ENCODE data around the gene ZMYM4.

DNA sequence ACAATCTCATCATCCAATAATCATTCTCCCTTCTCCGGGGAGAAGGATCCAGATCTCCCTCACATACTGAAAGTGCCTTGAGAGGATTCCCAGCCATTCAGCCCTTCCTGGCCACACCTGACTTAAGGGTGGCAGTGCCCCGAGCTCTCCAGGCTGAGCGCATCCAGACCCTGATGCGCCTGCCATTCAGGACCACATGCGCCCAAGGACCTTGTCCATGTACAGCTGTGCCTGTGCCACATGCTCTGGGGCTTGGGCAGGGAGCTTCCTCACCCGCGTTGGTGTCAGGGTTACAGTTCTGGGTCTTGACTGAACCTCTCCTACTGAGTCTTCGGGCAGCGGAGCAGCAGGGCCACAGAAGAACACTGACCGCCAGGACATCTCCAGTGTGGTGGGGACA lies 167.6 kb downstream of the ZMYM4 start:
- no peak for TF ChIP-seq POLR2AphosphoS5 (IDR thresholded peaks at IDR 0.05; ENCODE audit: low read depth, low read length)
- no peak for TF ChIP-seq SIN3A (IDR thresholded peaks at IDR 0.05; ENCODE audit: borderline replicate concordance, insufficient read depth, low read length)
- TF ChIP-seq, protein P1, sequence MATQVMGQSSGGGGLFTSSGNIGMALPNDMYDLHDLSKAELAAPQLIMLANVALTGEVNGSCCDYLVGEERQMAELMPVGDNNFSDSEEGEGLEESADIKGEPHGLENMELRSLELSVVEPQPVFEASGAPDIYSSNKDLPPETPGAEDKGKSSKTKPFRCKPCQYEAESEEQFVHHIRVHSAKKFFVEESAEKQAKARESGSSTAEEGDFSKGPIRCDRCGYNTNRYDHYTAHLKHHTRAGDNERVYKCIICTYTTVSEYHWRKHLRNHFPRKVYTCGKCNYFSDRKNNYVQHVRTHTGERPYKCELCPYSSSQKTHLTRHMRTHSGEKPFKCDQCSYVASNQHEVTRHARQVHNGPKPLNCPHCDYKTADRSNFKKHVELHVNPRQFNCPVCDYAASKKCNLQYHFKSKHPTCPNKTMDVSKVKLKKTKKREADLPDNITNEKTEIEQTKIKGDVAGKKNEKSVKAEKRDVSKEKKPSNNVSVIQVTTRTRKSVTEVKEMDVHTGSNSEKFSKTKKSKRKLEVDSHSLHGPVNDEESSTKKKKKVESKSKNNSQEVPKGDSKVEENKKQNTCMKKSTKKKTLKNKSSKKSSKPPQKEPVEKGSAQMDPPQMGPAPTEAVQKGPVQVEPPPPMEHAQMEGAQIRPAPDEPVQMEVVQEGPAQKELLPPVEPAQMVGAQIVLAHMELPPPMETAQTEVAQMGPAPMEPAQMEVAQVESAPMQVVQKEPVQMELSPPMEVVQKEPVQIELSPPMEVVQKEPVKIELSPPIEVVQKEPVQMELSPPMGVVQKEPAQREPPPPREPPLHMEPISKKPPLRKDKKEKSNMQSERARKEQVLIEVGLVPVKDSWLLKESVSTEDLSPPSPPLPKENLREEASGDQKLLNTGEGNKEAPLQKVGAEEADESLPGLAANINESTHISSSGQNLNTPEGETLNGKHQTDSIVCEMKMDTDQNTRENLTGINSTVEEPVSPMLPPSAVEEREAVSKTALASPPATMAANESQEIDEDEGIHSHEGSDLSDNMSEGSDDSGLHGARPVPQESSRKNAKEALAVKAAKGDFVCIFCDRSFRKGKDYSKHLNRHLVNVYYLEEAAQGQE (IDR thresholded peaks at IDR 0.05; ENCODE audit: insufficient read depth in 1 of 2, low read depth in 2 of 2, low read length in 2 of 2) = no peak
- TF ChIP-seq TAF1 (IDR thresholded peaks at IDR 0.05; ENCODE audit: borderline replicate concordance, insufficient read depth, low read length) = no peak
